Naive thymus-derived CD4-positive, alpha-beta T cell (primary cell): ENCODE results near the gene SIX3. TPM values are rescaled to one million over a fixed set of nuclear protein-coding genes. Genes with fewer than 3 reads are reported as not detected.

Source experiments
- ATAC-seq: fragments of 150-1000 bp; cut with Tn5 transposase; 2 replicates; pipeline ENCODE4 v1.10.0; 2021; ENCODE audit warnings: mild to moderate bottlenecking, moderate library complexity
- CTCF ChIA-PET: fragments of 350-600 bp; sonication (Branson Sonifier 250); formaldehyde crosslinking; loops from one replicate; lab custom pipeline; 2021; ENCODE audit warnings: antibody characterized with exemption; lab: Charles Lee
- POLR2A ChIA-PET: fragments of 350-600 bp; sonication (Branson Sonifier 250); formaldehyde crosslinking; loops from one replicate; lab custom pipeline; 2021; ENCODE audit warnings: antibody characterized with exemption, inconsistent platforms; lab: Charles Lee
- DNase-seq, 9 donors: peaks; one replicate each; pipeline versions ENCODE4 v3.0.0 to v3.0.0-alpha.2; 2020 to 2022; ENCODE audit warnings: mixed read lengths in 1 of 9
- H3K27ac ChIP-seq: one replicate; pipeline ENCODE4 v1.7.0; 2013; ENCODE audit warnings: mild to moderate bottlenecking, low read depth, low read length, moderate library complexity
- H3K27me3 ChIP-seq, 2 donors: one replicate each; pipeline ENCODE4 v1.7.0; 2013; ENCODE audit warnings: low read length in 2 of 2, mild to moderate bottlenecking in 2 of 2, moderate library complexity in 2 of 2; ENCODE audit not compliant: control insufficient read depth in 2 of 2, insufficient read depth in 2 of 2
- H3K36me3 ChIP-seq, 3 experiments: 1 replicate in 2 of 3; 2 replicates in 1 of 3; pipeline ENCODE4 v1.7.0; 2013; ENCODE audit warnings: low read length in 3 of 3, mild to moderate bottlenecking in 3 of 3, moderate library complexity in 1 of 3; ENCODE audit not compliant: insufficient read depth in 3 of 3, control insufficient read depth in 2 of 3
- H3K4me1 ChIP-seq, 2 donors: one replicate each; pipeline ENCODE4 v1.7.0; 2013; ENCODE audit warnings: low read length in 2 of 2, mild to moderate bottlenecking in 2 of 2, moderate library complexity in 1 of 2; ENCODE audit not compliant: control insufficient read depth in 2 of 2, insufficient read depth in 2 of 2
- H3K4me3 ChIP-seq: 2 replicates; pipeline ENCODE4 v1.7.0; 2013; ENCODE audit warnings: mild to moderate bottlenecking, low read length
- H3K9me3 ChIP-seq, 3 experiments: 1 replicate in 2 of 3; 2 replicates in 1 of 3; pipeline ENCODE4 v1.7.0; 2013; ENCODE audit warnings: low read length in 3 of 3; ENCODE audit not compliant: control insufficient read depth in 2 of 3
- H3K27ac Mint-ChIP-seq, 9 donors: one replicate each; pipeline ENCODE4 v1.8.0; 2020 to 2022; ENCODE audit warnings: mixed read lengths in 9 of 9, mild to moderate bottlenecking in 8 of 9, moderate library complexity in 5 of 9, inconsistent platforms in 2 of 9
- H3K27me3 Mint-ChIP-seq, 5 donors: one replicate each; pipeline ENCODE4 v1.8.0; 2021 to 2022; ENCODE audit warnings: mixed read lengths in 5 of 5, mild to moderate bottlenecking in 1 of 5
- H3K36me3 Mint-ChIP-seq, 5 donors: one replicate each; pipeline ENCODE4 v1.8.0; 2020 to 2022; ENCODE audit warnings: mixed read lengths in 5 of 5, mild to moderate bottlenecking in 3 of 5, inconsistent platforms in 1 of 5
- H3K4me1 Mint-ChIP-seq, 7 donors: one replicate each; pipeline ENCODE4 v1.8.0; 2020 to 2022; ENCODE audit warnings: mixed read lengths in 7 of 7, mild to moderate bottlenecking in 3 of 7, inconsistent platforms in 1 of 7
- H3K4me3 Mint-ChIP-seq, 10 donors: one replicate each; pipeline ENCODE4 v1.8.0; 2020 to 2022; ENCODE audit warnings: mild to moderate bottlenecking in 10 of 10, mixed read lengths in 10 of 10, moderate library complexity in 6 of 10, inconsistent platforms in 2 of 10
- H3K9me3 Mint-ChIP-seq, 11 donors: one replicate each; pipeline ENCODE4 v1.8.0; 2020 to 2022; ENCODE audit warnings: mixed read lengths in 11 of 11, mild to moderate bottlenecking in 4 of 11, inconsistent platforms in 1 of 11, moderate library complexity in 1 of 11
- intact Hi-C, 2 donors: fragments of 100-400 bp; cut with micrococcal nuclease; formaldehyde crosslinking; loops; one replicate each; pipeline ENCODE4 v1.15.1; 2023
- polyA plus RNA-seq, 2 donors: library from polyadenylated mRNA; unstranded; fragments of 300-500 nt; fragmentation: Illumina TruSeq; gene quantifications; one replicate each; pipeline ENCODE4 v1.2.3, GENCODE V29; 2021
- total RNA-seq, 6 experiments: library from RNA in 5 of 6; stranded (reverse) in 5 of 6; gene quantifications; 1 replicate in 5 of 6; 2 replicates in 1 of 6; pipeline ENCODE4 v1.2.3 and lab custom pipeline; 2021 to 2026

Gene SIX3
- total and polyA plus RNA-seq, 7 experiments from 2014 or later: not detected

GRCh38 chr2:44962176-44962695 is 20.7 kb downstream of the SIX3 start:
- intact Hi-C loops: no loop called here
- Mint-ChIP-seq H3K4me3 (no peak overlapping the region), H3K9me3 (no peaks in the 10 kb centered on the region), H3K4me1 (no peaks in the 10 kb centered on the region), H3K27ac (no peak overlapping the region), H3K36me3 (no peaks in the 10 kb centered on the region), H3K27me3 (peaks cover 21 to 57% (median 36%) of the 10 kb centered on the region in 5 donors)
- Histone ChIP-seq H3K36me3 (no peaks in the 10 kb centered on the region), H3K9me3 (no peaks in the 10 kb centered on the region), H3K4me3 (no peak overlapping the region), H3K27me3 (no peaks in the 10 kb centered on the region), H3K4me1 (no peaks in the 10 kb centered on the region), H3K27ac (no peak overlapping the region)
- DNase-seq (no peak), ATAC-seq (no peak)
- ChIA-PET CTCF (interaction anchor here (0.6 to 0.7 kb wide), 2 partner anchors 489 to 635 kb away, joined by 5 to 8 read pairs; no protein-coding TSS in a partner anchor), POLR2A (no interaction called here)

- intact Hi-C loops: no loop called here
- no peak overlapping the region for H3K27ac Mint-ChIP-seq
- H3K4me1 Mint-ChIP-seq: no peaks in the 10 kb centered on the region
- Histone ChIP-seq H3K4me1 (no peaks in the 10 kb centered on the region), H3K4me3 (no peak overlapping the region), H3K9me3 (no peaks in the 10 kb centered on the region), H3K27me3 (no peaks in the 10 kb centered on the region), H3K36me3 (no peaks in the 10 kb centered on the region), H3K27ac (no peak overlapping the region)
- H3K27me3 Mint-ChIP-seq: peaks cover 10 to 41% (median 25%) of the 10 kb centered on the region in 5 donors
- H3K4me3 Mint-ChIP-seq: no peak overlapping the region
- no peaks in the 10 kb centered on the region for H3K36me3 Mint-ChIP-seq
- CTCF ChIA-PET: interaction anchor here (0.6 to 0.7 kb wide), 2 partner anchors 9 to 879 kb away, joined by 3 read pairs; no protein-coding TSS in a partner anchor
- H3K9me3 Mint-ChIP-seq: no peaks in the 10 kb centered on the region
- ATAC-seq (no peak), DNase-seq (no peak)
- POLR2A ChIA-PET: no interaction called here
Measured at GRCh38 chr2:44964752-44965236, 23.3 kb downstream of the SIX3 start.

- Histone ChIP-seq H3K36me3 (no peaks in the 10 kb centered on the region), H3K9me3 (no peaks in the 10 kb centered on the region), H3K4me3 (no peak overlapping the region), H3K27me3 (no peaks in the 10 kb centered on the region), H3K27ac (no peak overlapping the region), H3K4me1 (no peaks in the 10 kb centered on the region)
- intact Hi-C loops: no loop called here
- ATAC-seq: no peak
- CTCF ChIA-PET: no interaction called here
- DNase-seq: no peak
- Mint-ChIP-seq H3K9me3 (no peaks in the 10 kb centered on the region), H3K27ac (no peak overlapping the region), H3K4me1 (no peaks in the 10 kb centered on the region), H3K4me3 (no peak overlapping the region), H3K36me3 (no peaks in the 10 kb centered on the region), H3K27me3 (peaks cover 11 to 41% (median 24%) of the 10 kb centered on the region in 5 donors)
- POLR2A ChIA-PET: no interaction called here
Measured at GRCh38 chr2:44965684-44966083, 24.2 kb downstream of the SIX3 start.

GRCh38 chr2:44967056-44967455 is 25.6 kb downstream of the SIX3 start:
- Mint-ChIP-seq H3K9me3 (no peaks in the 10 kb centered on the region), H3K4me1 (no peaks in the 10 kb centered on the region), H3K27me3 (peaks cover 11 to 39% (median 26%) of the 10 kb centered on the region in 5 donors), H3K27ac (no peak overlapping the region), H3K36me3 (no peaks in the 10 kb centered on the region), H3K4me3 (no peak overlapping the region)
- no peaks in the 10 kb centered on the region for H3K27me3 ChIP-seq
- no peak for DNase-seq
- no peak for ATAC-seq
- no peaks in the 10 kb centered on the region for H3K36me3 ChIP-seq
- ChIA-PET CTCF (no interaction called here), POLR2A (no interaction called here)
- intact Hi-C loops: no loop called here
- H3K4me3 ChIP-seq: no peak overlapping the region
- H3K4me1 ChIP-seq: no peaks in the 10 kb centered on the region
- no peak overlapping the region for H3K27ac ChIP-seq
- H3K9me3 ChIP-seq: no peaks in the 10 kb centered on the region

GRCh38 chr2:44967727-44968432 is 26.4 kb downstream of the SIX3 start:
- POLR2A ChIA-PET: no interaction called here

GRCh38 chr2:44969936-44970335 is 28.4 kb downstream of the SIX3 start:
- H3K4me3 Mint-ChIP-seq: no peak overlapping the region
- POLR2A ChIA-PET: no interaction called here
- H3K27ac Mint-ChIP-seq: no peak overlapping the region
- H3K36me3 ChIP-seq: no peaks in the 10 kb centered on the region
- DNase-seq (no peak), ATAC-seq (no peak)
- no peaks in the 10 kb centered on the region for H3K9me3 Mint-ChIP-seq
- no peak overlapping the region for H3K27ac ChIP-seq
- no peaks in the 10 kb centered on the region for H3K27me3 ChIP-seq
- peaks cover 10 to 30% (median 12%) of the 10 kb centered on the region in 5 donors for H3K27me3 Mint-ChIP-seq
- CTCF ChIA-PET: interaction anchor here (1.8 kb wide), 1 partner anchor 12 kb away, joined by 5 read pairs; no protein-coding TSS in a partner anchor
- H3K36me3 Mint-ChIP-seq: no peaks in the 10 kb centered on the region
- no peaks in the 10 kb centered on the region for H3K9me3 ChIP-seq
- H3K4me3 ChIP-seq: no peak overlapping the region
- no peaks in the 10 kb centered on the region for H3K4me1 ChIP-seq
- peaks cover 0 to 5% (median 0%) of the 10 kb centered on the region in 7 donors for H3K4me1 Mint-ChIP-seq
- intact Hi-C loops: no loop called here

More at GRCh38 chr2:44967727-44968432, 26.4 kb downstream of the SIX3 start:
- Mint-ChIP-seq H3K27ac (no peak overlapping the region), H3K9me3 (no peaks in the 10 kb centered on the region), H3K4me3 (no peak overlapping the region), H3K27me3 (peaks cover 11 to 38% (median 25%) of the 10 kb centered on the region in 5 donors), H3K36me3 (no peaks in the 10 kb centered on the region), H3K4me1 (peaks cover 0 to 5% (median 0%) of the 10 kb centered on the region in 7 donors)
- H3K4me1 ChIP-seq: no peaks in the 10 kb centered on the region
- H3K9me3 ChIP-seq: no peaks in the 10 kb centered on the region
- no peak overlapping the region for H3K27ac ChIP-seq
- no peak for DNase-seq
- intact Hi-C loops: no loop called here
- no peak for ATAC-seq
- no peaks in the 10 kb centered on the region for H3K36me3 ChIP-seq
- CTCF ChIA-PET: interaction anchor here (0.6 kb wide), 1 partner anchor 916 kb away, joined by 3 read pairs; no protein-coding TSS in a partner anchor
- H3K4me3 ChIP-seq: no peak overlapping the region
- no peaks in the 10 kb centered on the region for H3K27me3 ChIP-seq
